SK-N-SH (cell line): ENCODE measurements around the gene TMEM161B. TPM values are rescaled to one million over a fixed set of nuclear protein-coding genes. Genes with fewer than 3 reads are reported as not detected.
"Not testable (repeated sequence)": the region's sequence is repeated elsewhere in the genome, so short reads cannot be mapped to it uniquely, and the experiment has no call there.

Experiments
- CTCF ChIA-PET: fragments of 300-600, 350-600 bp; formaldehyde crosslinking; extraction: SDS; loops from one replicate; lab custom pipeline; 2021; lab: Yijun Ruan, JAX
- POLR2A ChIA-PET: fragments of 350-600 bp; sonication (Branson Sonifier 250); formaldehyde crosslinking; extraction: SDS; loops from one replicate; lab custom pipeline; 2020; ENCODE audit warnings: antibody characterized with exemption, inconsistent platforms; lab: Yijun Ruan, JAX
- DNase-seq: peaks from one replicate; pipeline ENCODE4 v3.0.0; 2012
- H2AFZ ChIP-seq: fragments of 200-600 bp; sonication (generic); 2 replicates; pipeline ENCODE4 v1.8.1; 2016; ENCODE audit warnings: antibody characterized with exemption, mild to moderate bottlenecking, low read depth
- H3F3A ChIP-seq: fragments of 200-600 bp; sonication (generic); replicated peaks from 2 replicates; pipeline ENCODE3; 2016; ENCODE audit warnings: antibody characterized with exemption, mild to moderate bottlenecking; ENCODE audit not compliant: insufficient read depth
- H3K27ac ChIP-seq, 2 experiments: fragments of 200-500 bp in 1 of 2; fragments of 200-600 bp in 1 of 2; sonication (Bioruptor generic) in 1 of 2; sonication (generic), shearing (Covaris generic) in 1 of 2; 2 replicates each; pipeline versions ENCODE4 v1.5.1 to v1.6.1; 2014 to 2016; ENCODE audit warnings: low read depth in 2 of 2, inconsistent platforms in 1 of 2, low read length in 1 of 2, mild to moderate bottlenecking in 1 of 2, mixed read lengths in 1 of 2
- H3K27me3 ChIP-seq: fragments of 200-600 bp; sonication (generic), shearing (Covaris generic); 2 replicates; pipeline ENCODE4 v1.6.1; 2016; ENCODE audit warnings: mixed run types; ENCODE audit not compliant: insufficient read depth
- H3K36me3 ChIP-seq, 2 experiments: fragments of 200-500 bp in 1 of 2; fragments of 200-600 bp in 1 of 2; sonication (Bioruptor generic) in 1 of 2; sonication (generic) in 1 of 2; replicated peaks in 1 of 2; 2 replicates each; pipeline versions ENCODE3 to v1.5.1; 2014 to 2016; ENCODE audit warnings: low read length in 1 of 2, mild to moderate bottlenecking in 1 of 2; ENCODE audit not compliant: insufficient read depth in 2 of 2, control insufficient read depth in 1 of 2
- H3K4me1 ChIP-seq, 2 experiments: fragments of 200-500 bp in 1 of 2; fragments of 200-600 bp in 1 of 2; sonication (Bioruptor generic) in 1 of 2; sonication (generic), shearing (Covaris generic) in 1 of 2; 2 replicates each; pipeline versions ENCODE4 v1.5.1 to v1.6.1; 2014 to 2016; ENCODE audit warnings: low read depth in 1 of 2, low read length in 1 of 2, mixed run types in 1 of 2; ENCODE audit not compliant: insufficient read depth in 2 of 2, control insufficient read depth in 1 of 2
- H3K4me2 ChIP-seq: fragments of 200-600 bp; sonication (generic), shearing (Covaris generic); 2 replicates; pipeline ENCODE4 v1.6.1; 2017; ENCODE audit warnings: mixed run types
- H3K4me3 ChIP-seq, 2 experiments: fragments of 200-500 bp in 1 of 2; fragments of 200-600 bp in 1 of 2; sonication (Bioruptor generic) in 1 of 2; sonication (generic), shearing (Covaris generic) in 1 of 2; 2 replicates each; pipeline versions ENCODE4 v1.5.1 to v1.8.1; 2014 to 2016; ENCODE audit warnings: low read depth in 2 of 2, inconsistent platforms in 1 of 2, low read length in 1 of 2, mild to moderate bottlenecking in 1 of 2, mixed read lengths in 1 of 2, moderate library complexity in 1 of 2
- H3K79me2 ChIP-seq: fragments of 200-600 bp; sonication (generic); 2 replicates; pipeline ENCODE4 v1.8.1; 2017; ENCODE audit warnings: mild to moderate bottlenecking; ENCODE audit not compliant: insufficient read depth
- H3K9ac ChIP-seq: fragments of 200-600 bp; sonication (generic); 2 replicates; pipeline ENCODE4 v1.6.1; 2017; ENCODE audit warnings: mixed run types
- H3K9me2 ChIP-seq: fragments of 200-600 bp; sonication (generic); 2 replicates; pipeline ENCODE4 v1.6.1; 2017; ENCODE audit warnings: mixed run types
- H3K9me3 ChIP-seq: fragments of 200-600 bp; sonication (generic); 2 replicates; pipeline ENCODE4 v1.6.1; 2017; ENCODE audit warnings: mixed run types, mild to moderate bottlenecking, moderate library complexity
- H4K20me1 ChIP-seq: fragments of 200-600 bp; sonication (generic); 2 replicates; pipeline ENCODE4 v1.6.1; 2017; ENCODE audit warnings: mild to moderate bottlenecking, mixed run types; ENCODE audit not compliant: insufficient read depth
- FOSL2 ChIP-seq: IDR thresholded peaks from 2 replicates; pipeline ENCODE4 v1.4.0; 2012; ENCODE audit warnings: low read depth, mild to moderate bottlenecking, moderate library complexity, borderline replicate concordance
- NFIC ChIP-seq: IDR thresholded peaks from 2 replicates; pipeline ENCODE4 v1.4.0; 2012; ENCODE audit warnings: borderline replicate concordance
- RCOR1 ChIP-seq: fragments of 150-350 bp; IDR thresholded peaks from 2 replicates; pipeline ENCODE4 v1.6.1; 2017; ENCODE audit warnings: antibody characterized with exemption, low read length
- REST ChIP-seq: IDR thresholded peaks from 2 replicates; pipeline ENCODE4 v1.6.1; 2012; ENCODE audit warnings: mild to moderate bottlenecking, low read depth, low read length, moderate library complexity
- SIN3A ChIP-seq: IDR thresholded peaks from 2 replicates; pipeline ENCODE4 v1.6.1; 2012; ENCODE audit warnings: low read depth, mild to moderate bottlenecking, low read length, moderate library complexity, borderline replicate concordance
- SMC3 ChIP-seq: IDR thresholded peaks from 2 replicates; pipeline ENCODE4 v1.6.1; 2012; ENCODE audit warnings: low read depth, low read length, improper control_type of control experiment
- TEAD4 ChIP-seq: IDR thresholded peaks from 2 replicates; pipeline ENCODE4 v1.4.0; 2012; ENCODE audit warnings: mild to moderate bottlenecking, borderline replicate concordance; ENCODE audit not compliant: insufficient read depth
- WGBS: methylation state at CpG from one replicate; pipeline ENCODE4 v1.1.6; 2017; ENCODE audit warnings: low lambda C conversion rate; 5-methylcytosine and 5-hydroxymethylcytosine counted together
- polyA plus RNA-seq, 3 experiments: library from polyadenylated mRNA; depleted of rRNA; stranded (reverse); fragments of >200 nt; gene quantifications; 2 replicates each; pipeline ENCODE4 v1.2.3, GENCODE V29; 2012
- TF ChIP-seq, protein P1 (sequence below): IDR thresholded peaks from 2 replicates; pipeline ENCODE4; 2012

TMEM161B gene
- polyA plus RNA-seq, 1 of the 3 experiments (the other 2 are of a cell fraction), result 8.0 TPM

- DNase-seq, result no peak
- Histone ChIP-seq H3K4me1 (no peaks in the 10 kb centered on the region), H3K27me3 (no peaks in the 10 kb centered on the region), H3K36me3 (peaks cover 0 to 10% of the 10 kb centered on the region in 2 experiments), H3K9me3 (peaks cover 14% of the 10 kb centered on the region; the same call in 1 of the 2 replicates), H3K9me2 (no peaks in the 10 kb centered on the region), H3K4me3 (no peak overlapping the region), H3K9ac (no peak overlapping the region), H3K79me2 (no peaks in the 10 kb centered on the region), H3K27ac (no peak overlapping the region), H2AFZ (no peak overlapping the region), H3F3A (no peaks in the 10 kb centered on the region), H4K20me1 (no peaks in the 10 kb centered on the region), H3K4me2 (no peak overlapping the region)
- ChIA-PET CTCF (interaction anchor here (1.4 kb wide), 1 partner anchor 23 kb away, joined by 3 read pairs; no protein-coding TSS in a partner anchor), POLR2A (no interaction called here)
- TF ChIP-seq SMC3 (no peak), RCOR1 (no peak), FOSL2 (no peak), NFIC (no peak), REST (no peak), TEAD4 (no peak), SIN3A (no peak)
- TF ChIP-seq, protein P1, sequence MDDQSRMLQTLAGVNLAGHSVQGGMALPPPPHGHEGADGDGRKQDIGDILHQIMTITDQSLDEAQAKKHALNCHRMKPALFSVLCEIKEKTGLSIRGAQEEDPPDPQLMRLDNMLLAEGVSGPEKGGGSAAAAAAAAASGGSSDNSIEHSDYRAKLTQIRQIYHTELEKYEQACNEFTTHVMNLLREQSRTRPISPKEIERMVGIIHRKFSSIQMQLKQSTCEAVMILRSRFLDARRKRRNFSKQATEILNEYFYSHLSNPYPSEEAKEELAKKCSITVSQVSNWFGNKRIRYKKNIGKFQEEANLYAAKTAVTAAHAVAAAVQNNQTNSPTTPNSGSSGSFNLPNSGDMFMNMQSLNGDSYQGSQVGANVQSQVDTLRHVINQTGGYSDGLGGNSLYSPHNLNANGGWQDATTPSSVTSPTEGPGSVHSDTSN, result no peak
These were observed 85.4 kb downstream of the TMEM161B start for GRCh38 chr5:88183255-88183654.

- POLR2A ChIA-PET, H3K9me3 ChIP-seq, H4K20me1 ChIP-seq, H3F3A ChIP-seq, DNase-seq, CTCF ChIA-PET, H3K36me3 ChIP-seq, H3K4me1 ChIP-seq, H3K4me2 ChIP-seq, H3K79me2 ChIP-seq, H3K9me2 ChIP-seq, H3K27ac ChIP-seq, H3K4me3 ChIP-seq, H2AFZ ChIP-seq, H3K27me3 ChIP-seq, H3K9ac ChIP-seq: not testable (repeated sequence)
- WGBS, result 55% methylated on average over 13 of the region's 13 CpGs
These were observed 91.2 kb downstream of the TMEM161B start for GRCh38 chr5:88177486-88177885.
